Right ventricle myocardium superior (tissue), 1 donor: ENCODE data around the gene OCSTAMP. TPM values are rescaled to one million over a fixed set of nuclear protein-coding genes. Genes with fewer than 3 reads are reported as not detected.

Experiments
- ATAC-seq: fragments of 200-7000 bp; cut with Tn5 transposase; one replicate; pipeline ENCODE4 v1.9.1; 2020; ENCODE audit warnings: mild to moderate bottlenecking; ENCODE audit not compliant: poor library complexity
- DNase-seq: peaks from one replicate; pipeline ENCODE4 v3.0.0-alpha.2; 2020
- intact Hi-C: fragments of 100-400 bp; cut with DNase I; formaldehyde crosslinking; loops from one replicate; pipeline ENCODE4 v1.11.2; 2022
- total RNA-seq: library from RNA; stranded (reverse); fragmentation: NEBNext Ultra II Directional; extraction: Animal tissue kit (Norgen Biotek cat#: 25700); gene quantifications from one replicate; pipeline ENCODE4 v1.2.1, GENCODE V29; 2021
- donor health status: DM: no; HTN: yes; CAD: no; lungs with severe emphysema.

OCSTAMP gene
- total RNA-seq, 1 donor from 2014 or later = not detected

DNA sequence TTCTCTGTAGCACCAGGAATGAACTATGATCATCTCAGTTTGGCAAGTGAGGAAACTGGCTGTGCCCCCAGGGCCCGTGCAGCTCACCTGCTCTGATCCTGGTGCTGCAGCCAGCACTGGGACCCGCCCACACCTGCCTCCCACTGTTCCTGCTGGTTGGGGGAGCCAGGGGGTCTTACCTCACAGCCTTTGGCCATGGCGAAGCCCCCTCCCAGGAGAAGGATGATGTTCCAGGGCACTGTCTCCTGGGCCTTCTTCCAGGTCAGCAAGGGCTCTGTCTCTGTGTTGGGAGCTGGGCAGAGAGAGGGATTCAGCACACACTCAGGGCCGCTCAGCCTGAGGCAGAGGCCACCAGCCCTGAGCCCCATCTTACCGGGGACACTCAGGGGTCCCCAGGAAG is 24.9 kb upstream of the OCSTAMP start:
- intact Hi-C loops = no loop called here
- DNase-seq (no peak), ATAC-seq (no peak)

DNA sequence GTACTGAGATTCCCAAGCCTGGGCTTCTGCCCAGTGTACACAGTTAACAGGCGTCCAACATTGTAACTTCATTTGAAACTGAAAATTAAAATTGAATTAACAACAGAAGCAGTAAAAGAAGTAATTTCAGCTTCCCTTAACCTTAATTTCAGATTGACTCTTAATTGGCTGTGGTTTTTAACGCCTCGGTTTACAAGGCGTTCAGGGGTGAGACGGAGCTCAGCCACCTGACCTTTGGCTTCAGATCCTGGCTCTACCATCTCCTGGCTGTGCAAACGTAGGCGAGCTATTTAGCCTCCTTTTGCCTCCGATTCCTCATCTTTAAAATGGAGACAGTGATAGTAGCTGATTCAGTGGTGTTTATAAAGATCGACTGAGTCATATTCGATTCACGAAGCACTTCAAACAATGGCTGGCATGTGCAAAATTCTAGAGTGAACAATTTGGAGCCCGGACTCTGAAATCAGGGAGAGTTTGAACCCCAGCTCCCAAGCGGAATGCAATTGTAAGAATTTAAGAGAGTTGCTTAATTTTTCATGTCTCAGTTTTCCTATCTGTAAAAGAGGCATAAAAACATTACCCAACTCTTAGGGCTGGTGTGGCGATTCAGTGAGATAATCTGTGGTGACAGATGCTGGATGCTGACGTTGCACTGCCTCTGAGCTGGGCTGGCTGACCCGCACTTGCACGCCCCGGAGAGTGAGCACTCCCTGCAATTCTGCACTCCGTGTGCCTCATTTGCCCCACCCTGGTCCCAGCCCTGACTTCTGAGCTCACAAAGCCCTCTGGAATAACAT is 23.5 kb upstream of the OCSTAMP start:
- intact Hi-C loops = no loop called here
- ATAC-seq (no peak), DNase-seq (no peak)

DNA sequence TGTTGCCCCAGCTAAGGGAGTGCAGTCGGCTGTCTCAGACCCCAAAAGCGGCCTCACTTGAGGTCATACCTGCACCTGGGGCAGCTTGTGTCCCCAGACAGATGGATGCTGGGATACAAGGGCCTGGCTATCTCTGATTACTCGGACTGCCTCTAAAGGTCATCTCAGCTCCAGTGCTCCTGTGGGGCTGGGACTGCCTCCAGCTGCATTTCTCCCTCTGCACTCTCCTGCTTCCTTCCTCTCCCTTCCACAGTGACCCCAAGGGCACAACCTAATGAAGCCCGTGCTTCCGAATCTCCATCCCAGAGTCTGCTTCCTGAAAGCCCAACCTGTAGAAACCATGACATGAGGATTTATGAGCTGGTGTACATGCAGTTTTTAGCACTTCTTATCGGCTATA is 22.8 kb upstream of the OCSTAMP start:
- ATAC-seq (no peak), DNase-seq (no peak)
- intact Hi-C loops = no loop called here

DNA sequence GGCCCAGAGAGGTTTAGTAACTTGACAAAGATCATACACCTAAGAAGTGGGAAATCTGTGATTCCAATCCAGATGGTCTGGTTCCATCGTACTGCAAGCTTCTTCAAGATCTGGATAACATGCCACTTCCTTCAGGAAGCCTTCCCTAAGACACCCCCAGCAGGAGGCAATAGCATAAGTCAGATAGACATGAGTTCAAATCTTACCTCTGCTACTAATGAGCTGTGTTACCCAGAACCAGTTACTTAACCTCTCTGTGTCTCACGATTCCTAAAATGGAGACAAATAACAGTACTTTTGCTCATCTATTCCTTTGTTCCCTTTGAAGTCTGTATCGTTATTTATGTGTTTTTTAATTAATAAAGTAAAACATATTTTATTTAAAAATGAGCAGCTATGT is 22.3 kb upstream of the OCSTAMP start:
- intact Hi-C loops = no loop called here
- ATAC-seq (no peak), DNase-seq (no peak)

DNA sequence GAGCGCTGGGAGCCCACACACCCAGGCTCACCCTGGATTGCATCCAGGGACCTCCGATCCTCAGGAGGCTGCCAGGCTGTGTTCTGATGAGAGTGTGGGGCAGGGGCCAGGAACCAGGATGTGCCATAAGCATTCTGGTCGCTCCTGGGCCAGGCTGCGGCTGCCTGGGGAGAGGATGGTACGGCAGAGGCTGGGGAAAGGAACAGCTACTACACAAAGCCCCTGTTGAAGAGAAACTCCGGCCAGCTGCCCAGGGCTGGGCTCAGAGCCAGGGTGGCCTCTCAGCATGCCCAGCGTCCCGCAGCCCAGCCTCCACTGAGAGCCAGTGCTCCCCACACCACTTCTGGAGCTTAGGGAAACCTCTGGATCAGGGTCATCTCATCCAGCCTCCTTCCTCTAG is 21.7 kb upstream of the OCSTAMP start:
- peak; percentile 70 for DNase-seq
- intact Hi-C loops = no loop called here
- ATAC-seq = peak; percentile 49

DNA sequence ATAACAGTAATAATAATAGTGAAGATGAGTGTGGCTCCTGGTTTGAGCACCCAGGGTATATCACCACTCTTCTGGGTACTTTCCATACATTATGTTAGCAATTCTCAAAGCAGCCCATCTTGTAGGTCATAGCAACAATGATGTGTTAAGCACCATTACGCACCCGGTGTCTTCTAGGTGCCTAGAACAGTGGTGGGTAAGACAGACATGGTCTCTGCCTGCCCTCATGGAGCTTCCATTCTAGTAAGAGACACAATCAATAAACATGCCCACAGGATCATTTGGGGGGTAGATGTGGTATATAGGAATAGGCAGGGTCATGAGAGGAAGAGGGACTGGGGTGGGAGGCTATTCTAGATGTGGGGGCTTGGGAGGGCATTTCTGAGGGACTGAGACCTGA is 21.0 kb upstream of the OCSTAMP start:
- ATAC-seq (no peak), DNase-seq (no peak)
- intact Hi-C loops = no loop called here

DNA sequence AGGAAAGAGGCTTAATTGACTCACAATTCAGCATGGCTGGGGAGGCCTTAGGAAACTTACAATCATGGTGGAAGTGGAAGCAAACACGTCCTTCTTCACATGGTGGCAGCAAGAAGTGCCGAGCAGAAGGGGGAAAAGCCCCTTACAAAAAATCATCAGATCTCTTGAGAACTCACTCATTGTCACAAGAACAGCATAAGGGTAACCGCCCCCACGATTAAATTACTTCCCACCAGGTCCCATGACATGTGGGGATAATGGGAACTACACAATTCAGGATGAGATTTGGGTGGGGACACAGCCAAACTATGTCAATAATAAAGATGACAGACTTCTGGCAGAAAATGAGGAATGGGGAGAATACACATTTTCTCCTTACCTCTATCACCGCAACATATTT is 20.5 kb upstream of the OCSTAMP start:
- ATAC-seq (no peak), DNase-seq (no peak)
- intact Hi-C loops = no loop called here

DNA sequence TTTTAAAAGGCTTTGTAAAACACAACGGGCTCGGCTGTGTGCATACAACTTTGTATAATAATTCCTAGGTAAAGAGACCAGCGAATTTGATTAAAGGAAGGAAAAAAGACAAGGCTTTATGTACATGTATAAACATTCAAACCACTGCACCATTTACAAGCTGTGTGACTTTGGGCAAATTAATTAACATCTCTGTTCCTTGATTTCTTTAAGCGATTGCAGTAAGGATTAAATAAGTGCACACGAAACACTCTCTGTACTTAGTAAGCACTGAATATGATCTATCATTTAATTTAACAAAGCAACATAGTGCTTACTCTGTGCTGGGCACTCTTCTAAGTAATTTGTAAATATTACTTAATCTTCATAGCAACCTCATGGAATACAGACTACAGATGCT is 19.5 kb upstream of the OCSTAMP start:
- DNase-seq = no peak
- intact Hi-C loops = no loop called here
- ATAC-seq = no peak

DNA sequence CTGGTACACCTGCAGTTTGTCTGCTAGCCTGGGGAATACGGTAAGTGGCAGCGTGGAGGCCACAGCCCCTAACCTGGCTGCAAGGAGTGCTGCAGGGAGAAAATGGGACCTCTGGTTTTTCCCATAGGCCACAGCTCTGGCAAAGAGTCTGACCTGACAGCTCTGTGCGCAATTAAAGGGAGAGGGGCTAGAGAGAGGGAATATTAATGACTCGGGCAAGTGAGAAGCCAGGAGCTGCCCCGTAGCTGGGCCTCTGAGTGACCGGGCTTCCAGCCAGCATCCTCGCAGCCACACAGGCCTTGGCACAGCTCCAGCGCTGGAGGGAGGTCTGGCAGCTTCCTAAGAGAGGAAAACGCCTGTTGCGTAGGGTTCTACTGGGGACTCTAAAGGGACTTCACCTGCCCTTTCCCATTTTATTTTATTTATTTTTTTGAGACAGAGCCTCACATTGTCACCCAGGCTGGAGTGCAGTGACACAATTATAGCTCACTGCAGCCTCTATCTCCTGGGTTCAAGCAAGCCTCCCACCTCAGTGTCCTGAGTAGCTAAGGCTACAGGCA is 18.2 kb upstream of the OCSTAMP start:
- intact Hi-C loops = no loop called here
- ATAC-seq (peak; percentile 93), DNase-seq (peak; percentile 93)

DNA sequence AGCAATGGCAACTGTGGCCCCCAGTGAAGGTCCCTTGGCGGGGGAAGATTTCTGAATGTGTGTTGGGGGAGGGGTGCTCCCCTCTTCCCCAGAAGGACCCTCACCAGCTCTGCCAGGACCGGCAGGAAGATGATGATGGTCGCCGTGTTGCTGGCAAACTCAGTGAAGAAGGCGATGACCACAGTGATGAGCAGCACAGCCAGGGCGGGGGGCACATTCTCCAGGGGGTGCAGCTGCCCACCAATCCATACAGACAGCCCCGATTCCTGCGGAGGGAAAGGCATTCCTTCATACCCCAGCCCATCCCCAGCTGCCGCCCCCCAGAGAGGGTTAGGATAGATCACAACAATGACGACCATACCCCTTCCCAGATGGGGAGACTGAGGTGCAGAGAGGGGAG is 15.7 kb upstream of the OCSTAMP start:
- no peak for DNase-seq
- ATAC-seq = no peak
- intact Hi-C loops = no loop called here

DNA sequence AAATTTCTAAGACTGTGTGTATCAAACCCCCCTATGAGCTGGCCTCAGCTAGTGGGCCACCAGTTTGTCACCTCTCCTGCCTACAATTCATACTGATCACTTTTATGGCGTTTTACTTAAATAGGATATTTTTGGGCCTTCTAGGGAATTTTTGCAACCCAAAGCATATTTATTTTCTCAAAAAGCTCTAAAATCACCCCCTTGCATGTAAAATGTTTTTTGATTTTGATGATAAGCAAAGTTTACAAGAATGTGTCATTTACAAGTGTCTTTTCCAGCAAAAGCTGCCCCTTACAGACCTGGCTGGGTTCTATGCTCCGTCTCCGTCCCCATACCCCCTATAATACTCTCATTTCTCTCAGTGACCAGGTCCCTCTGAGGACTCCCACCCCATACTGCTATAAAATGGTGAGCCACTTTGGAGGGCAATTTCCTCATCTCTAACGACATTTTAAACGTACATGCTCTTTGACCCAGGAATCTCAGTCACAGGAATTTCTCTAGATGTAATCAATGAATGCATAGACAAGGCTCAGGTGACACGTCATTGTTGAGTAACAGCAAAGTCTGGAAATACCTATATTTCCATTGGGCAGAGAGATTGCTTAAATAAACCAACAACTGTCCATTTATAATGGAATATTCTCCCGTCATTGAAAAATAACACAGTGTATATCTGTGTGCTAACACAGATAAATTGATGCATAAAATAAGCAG is 13.9 kb upstream of the OCSTAMP start:
- intact Hi-C loops = no loop called here
- DNase-seq (no peak), ATAC-seq (no peak)

DNA sequence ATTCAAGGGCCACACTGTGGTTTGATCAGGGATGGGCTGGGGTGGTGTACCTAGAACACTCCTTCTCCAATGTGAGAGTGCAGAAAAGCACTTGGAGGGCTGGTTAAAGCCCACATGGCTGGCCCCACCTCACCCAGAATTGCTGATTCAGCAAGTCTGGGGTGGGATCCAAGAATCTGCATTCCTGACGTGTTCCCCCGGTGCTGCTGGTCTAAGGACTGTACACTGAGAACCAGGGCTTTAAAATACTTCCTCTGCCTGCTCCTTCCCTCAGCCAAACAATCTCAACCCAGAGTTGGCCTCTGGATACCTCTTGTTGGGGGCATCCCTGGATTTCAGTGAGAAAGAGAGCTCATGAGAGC is 13.4 kb upstream of the OCSTAMP start:
- DNase-seq (no peak), ATAC-seq (no peak)
- intact Hi-C loops = no loop called here

DNA sequence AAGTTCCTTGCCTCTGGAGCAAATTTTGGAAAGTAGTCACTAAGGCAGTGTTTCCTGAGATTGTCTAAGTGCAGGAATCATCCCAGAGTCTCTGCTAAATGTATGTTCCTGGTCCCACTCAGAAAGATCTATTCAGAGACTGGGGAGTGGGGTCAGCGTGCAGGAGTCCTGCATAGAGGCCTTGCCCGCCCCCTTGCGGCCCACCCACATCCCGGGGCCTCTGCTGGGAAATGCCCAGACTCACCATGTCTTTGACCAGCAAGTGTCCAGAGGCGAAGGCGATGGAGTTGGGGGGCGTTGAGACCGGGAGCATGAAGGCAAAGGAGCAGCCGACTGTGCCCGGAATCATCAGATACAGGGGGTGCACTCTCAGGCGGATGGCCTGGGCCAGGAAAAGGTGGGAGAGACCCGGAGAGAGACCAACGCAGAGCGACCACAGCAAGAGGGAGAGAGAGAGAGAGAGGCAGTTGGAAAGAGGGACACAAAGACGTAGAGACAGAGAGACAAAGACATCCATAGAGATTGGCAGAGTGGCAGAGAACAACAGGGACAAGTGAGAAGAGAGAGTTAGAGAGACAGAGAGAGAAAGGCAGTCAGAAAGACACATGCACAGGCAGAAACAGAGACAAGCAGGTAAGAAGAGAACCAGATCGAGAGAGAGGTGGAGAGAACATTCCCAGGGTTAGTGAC is 12.9 kb upstream of the OCSTAMP start:
- DNase-seq = no peak
- no peak for ATAC-seq
- intact Hi-C loops = no loop called here

DNA sequence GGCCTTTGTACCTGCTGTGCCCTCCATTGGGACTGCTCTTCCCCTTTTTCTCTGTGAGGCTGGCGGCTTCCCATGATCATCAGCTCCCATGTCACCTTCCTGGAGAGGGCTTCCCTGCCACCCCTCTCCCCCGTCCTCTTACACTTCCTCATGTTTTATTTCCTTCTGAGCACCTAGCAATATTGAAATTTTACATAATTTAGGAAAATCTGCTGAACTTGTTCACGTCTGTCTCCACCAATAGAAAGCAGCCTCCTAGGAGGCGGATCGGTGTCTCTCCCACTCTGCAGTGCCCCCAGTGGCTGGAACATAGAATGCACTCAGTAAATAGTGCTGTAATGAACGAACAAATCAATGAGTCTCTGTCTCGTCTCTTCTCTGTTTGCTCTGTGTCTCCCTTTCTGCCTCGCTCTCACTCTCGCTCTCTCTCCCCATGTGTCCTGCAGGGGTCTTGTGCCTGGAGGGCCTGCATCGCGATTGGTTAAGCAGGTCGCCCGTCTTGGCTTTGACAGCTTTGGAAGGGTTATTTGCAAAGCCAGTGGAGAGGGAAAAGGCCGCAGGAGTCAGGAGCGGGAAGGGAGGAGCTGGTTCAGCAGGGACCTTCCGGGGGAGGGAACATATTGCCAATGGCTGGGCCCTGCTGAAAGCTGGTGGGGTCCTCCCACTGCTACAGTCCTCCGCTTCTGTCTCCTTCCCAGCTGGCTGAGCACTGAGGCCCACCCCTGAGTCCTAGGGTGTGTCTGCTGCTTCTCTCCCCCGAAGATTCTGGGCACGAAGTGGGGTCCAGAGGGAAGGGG is 12.1 kb upstream of the OCSTAMP start:
- peak; percentile 66 for DNase-seq
- intact Hi-C loops = no loop called here
- peak; percentile 93 for ATAC-seq

DNA sequence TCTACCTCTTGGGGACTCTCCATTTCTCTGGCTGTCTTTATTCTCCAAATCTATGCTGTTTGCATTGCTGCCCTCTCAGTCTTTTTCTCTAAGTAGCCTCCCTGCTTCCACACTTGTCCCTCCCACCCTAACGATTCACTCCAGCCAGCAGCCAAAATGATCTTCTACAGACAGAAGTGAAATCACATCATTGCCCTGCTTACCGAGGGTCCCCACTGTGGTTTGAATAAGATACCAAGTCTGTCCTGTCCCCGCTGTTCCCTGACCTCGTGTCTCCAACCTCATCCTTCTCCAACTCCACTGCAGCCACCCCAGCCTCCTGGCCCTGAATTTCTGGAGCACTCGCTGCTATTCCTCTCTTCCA is 11.5 kb upstream of the OCSTAMP start:
- ATAC-seq (no peak), DNase-seq (no peak)
- intact Hi-C loops = no loop called here

DNA sequence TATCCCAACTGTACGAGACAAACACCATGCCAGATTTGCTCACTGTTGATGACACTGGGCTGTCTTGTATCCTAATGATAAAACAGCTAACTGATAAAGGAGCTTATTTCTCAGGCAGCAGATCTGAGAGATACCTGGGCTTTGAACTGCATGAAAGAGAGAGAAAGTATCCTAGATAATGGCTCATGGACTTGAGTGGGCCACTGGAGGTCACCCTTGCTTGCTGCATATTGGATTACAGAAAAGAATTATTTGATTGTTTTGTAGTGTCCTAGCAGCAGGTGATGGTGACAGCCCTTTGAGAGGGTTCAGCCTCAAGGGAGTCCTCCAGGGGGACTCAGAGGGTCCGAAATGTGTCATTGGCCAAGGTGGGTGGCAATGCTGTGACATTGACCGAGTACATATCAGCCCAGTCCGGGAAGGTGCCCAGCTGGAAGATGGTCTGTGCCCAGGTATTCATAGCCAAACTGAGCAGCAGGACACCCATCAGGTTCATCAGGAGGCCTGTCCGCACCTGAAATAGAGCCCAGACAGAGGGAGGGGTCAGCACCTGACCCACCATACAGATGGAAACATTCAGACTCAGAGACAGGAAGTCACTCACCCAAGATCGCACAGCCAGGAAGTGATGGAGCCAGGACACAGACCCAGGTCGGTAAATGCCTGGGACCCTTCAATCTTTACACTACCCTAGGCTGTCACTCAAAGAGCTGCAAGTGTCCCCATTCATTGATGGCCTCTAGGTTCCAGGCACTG is 9.4 kb upstream of the OCSTAMP start:
- DNase-seq (no peak), ATAC-seq (no peak)
- intact Hi-C loops = loop anchor here (10.0 kb wide), 1 partner anchor 125 kb away; the partner anchor contains the start of gene TP53RK

DNA sequence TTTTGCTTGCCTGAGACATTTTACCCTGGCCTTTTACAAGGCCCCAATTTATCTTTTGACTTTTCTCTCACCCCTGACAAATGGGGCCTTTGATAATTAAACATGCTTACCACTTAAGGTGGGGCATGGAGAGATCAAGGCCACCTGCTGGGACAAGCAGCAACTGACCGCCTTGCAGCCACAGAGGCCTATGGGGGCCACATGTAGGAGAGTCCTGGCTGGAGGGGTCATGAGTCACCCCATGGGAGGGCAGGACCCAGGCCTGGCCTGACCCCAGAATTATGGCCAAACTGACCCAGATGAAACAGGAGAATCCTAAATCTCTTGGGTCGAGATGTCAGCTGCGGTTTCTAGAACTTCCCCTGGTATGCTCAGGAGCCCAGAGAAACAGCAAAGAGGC is 8.5 kb upstream of the OCSTAMP start:
- ATAC-seq = no peak
- no peak for DNase-seq
- intact Hi-C loops = loop anchor here (10.0 kb wide), 1 partner anchor 126 kb away; the partner anchor contains the start of gene TP53RK

DNA sequence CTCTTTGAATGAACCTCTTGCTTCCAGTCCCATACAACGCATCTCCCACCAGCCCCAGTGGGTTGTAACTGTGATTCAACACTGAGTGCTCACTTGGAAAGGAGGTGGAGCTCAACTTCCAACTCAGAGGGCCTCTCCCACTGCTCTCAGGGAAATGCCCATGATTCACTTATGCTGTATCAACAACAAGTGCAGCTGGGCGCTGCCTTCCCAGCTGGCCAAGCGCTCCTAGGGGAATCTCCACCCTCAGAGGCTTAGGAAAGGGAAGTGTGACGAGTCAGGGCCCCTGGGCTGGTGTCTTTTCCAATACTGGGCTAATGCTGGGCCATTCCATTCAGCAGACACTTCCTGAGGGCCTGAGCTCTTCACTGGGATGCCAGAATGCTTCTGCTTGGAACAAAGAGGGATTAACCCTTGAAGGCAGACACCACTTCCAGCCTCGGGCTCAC is 8.1 kb upstream of the OCSTAMP start:
- intact Hi-C loops = loop anchor here (10.0 kb wide), 1 partner anchor 126 kb away; the partner anchor contains the start of gene TP53RK
- peak; percentile 47 for DNase-seq
- ATAC-seq = no peak
